GM18861 (cell line): Measurements from ENCODE around the gene PPP4R4.
"Not testable (repeated sequence)": the region's sequence is repeated elsewhere in the genome, so short reads cannot be mapped to it uniquely, and the experiment has no call there.

ENCODE experiments used
- ATAC-seq: cut with Tn5 transposase; IDR thresholded peaks from one replicate; pipeline ENCODE4 v1.9.1; 2021; ENCODE audit not compliant: unreplicated experiment

The PPP4R4 gene

GRCh38 chr14:94175747-94176146 is 1.6 kb downstream of the PPP4R4 start:
- ATAC-seq: no peak

GRCh38 chr14:94176808-94177207 is 2.7 kb downstream of the PPP4R4 start:
- ATAC-seq: no peak

GRCh38 chr14:94177806-94178205 is 3.7 kb downstream of the PPP4R4 start:
- no peak for ATAC-seq

- no peak for ATAC-seq
Measured at GRCh38 chr14:94179244-94179643, 5.1 kb downstream of the PPP4R4 start.

DNA sequence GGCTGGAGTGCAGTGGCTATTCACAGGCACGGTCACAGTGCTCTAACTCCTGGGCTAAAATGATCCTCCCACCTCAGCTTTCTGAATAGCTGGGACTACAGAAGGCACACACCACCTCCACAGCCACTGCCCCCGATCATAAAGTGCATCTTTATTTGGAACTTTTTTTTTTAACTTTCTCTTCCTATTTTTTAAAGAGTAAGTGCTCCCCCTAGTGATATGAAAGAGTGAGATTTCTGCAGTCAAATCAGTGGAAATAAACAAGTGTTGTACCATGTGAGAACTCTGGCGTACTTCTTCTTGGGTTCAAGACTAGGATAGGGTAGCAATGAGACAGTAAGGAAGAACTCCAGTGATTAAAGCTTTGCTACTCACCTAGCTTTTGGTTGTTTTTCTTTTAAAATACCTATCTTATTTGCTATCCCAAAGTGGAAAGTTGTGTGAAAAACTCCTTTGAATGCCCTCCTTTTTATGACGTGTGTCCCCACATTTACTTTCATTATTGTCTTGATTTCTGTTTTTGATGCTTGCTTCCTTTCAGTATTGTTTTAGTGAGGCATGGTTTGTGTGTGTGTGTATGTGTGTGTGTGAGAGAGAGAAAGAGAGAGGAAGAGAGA is 6.6 kb downstream of the PPP4R4 start:
- peak; percentile 38 for ATAC-seq

GRCh38 chr14:94181835-94182234 is 7.7 kb downstream of the PPP4R4 start:
- ATAC-seq: no peak

DNA sequence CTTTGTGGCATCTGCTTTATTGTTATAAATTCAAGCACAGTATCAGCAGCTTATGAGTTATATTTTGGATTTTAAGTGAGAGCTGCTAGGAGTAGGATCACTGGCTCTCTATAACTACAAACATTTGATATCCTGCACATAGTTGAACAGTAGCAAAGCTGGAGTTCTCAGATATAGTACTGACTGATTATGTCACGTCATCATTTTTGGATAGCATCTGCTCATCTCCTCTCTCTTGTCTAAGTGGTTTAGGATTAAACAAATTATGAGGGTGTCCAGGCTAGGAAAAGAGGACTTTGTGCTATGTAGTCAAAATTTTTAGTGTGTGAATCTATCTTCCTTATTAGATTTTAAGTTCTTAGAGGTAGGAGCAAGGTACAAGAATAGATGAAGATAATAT is 18.4 kb downstream of the PPP4R4 start:
- no peak for ATAC-seq

DNA sequence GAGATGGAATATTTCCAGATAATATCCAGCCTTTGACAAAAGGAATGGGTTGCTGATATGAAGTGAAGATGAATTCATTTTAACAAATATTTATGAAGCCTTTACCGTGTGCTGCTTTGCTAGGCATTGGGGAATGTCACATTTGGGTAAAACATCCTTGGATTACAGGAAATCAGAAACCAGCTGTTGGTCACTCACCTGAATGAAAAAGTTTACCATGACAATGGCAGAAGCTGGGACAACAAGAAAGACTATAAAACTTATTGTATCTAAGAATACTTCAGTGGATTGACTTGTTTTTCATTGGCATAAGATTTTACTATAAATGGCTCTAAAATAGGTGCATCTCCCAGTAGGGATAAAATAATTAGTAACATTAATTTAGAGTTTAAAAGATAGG is 19.7 kb downstream of the PPP4R4 start:
- ATAC-seq: no peak

- no peak for ATAC-seq
Measured at GRCh38 chr14:94196057-94196456, 21.9 kb downstream of the PPP4R4 start.

- ATAC-seq: no peak
Measured at GRCh38 chr14:94203473-94204210, 29.5 kb downstream of the PPP4R4 start.

GRCh38 chr14:94213021-94213420 is 38.9 kb downstream of the PPP4R4 start:
- ATAC-seq: no peak

DNA sequence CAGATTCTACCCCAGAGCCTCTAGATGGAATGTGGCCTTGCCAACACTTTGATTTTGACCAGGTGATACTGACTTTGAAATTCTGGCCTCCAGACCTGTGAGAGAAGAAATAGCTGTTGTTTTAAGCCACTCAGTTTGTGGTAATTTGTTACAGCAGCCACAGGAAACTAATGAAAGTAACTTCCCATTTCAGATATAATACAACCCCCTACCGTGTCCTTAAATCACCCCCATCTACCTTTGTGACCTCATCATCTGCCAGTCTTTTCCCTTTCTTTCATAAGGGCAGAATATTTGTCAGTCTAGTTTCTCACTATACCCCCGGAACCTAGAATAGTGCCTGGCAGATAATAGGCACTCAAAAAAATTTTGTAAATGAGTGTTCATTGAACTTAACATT is 39.6 kb downstream of the PPP4R4 start:
- no peak for ATAC-seq

- no peak for ATAC-seq
Measured at GRCh38 chr14:94217116-94217515, 43.0 kb downstream of the PPP4R4 start.

DNA sequence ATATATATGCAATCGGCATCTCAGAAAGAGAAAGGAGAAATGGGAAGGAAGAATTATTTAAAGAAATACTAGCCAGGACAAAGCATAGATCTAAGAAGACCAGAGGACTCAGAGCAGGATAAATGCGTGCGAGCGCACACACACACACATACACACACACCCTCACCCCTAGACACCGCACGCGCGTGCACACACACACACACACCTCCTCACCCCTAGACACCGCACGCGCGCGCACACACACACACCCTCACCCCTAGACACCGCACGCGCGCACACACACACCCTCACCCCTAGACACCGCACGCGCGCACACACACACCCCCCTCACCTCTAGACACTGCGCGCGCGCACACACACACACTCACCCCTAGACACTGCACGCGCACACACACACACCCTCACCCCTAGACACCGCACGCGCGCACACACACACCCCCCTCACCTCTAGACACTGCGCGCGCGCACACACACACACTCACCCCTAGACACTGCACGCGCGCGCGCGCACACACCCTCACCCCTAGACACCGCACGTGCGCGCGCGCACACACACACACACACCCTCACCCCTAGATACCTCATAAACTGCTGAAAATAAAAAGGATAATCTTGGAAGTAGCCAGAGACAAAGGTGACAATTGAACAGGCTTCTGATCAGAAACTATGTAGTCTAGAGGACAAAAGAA is 44.2 kb downstream of the PPP4R4 start:
- not testable (repeated sequence) for ATAC-seq

GRCh38 chr14:94224040-94224439 is 49.9 kb downstream of the PPP4R4 start:
- no peak for ATAC-seq

- ATAC-seq: no peak
Measured at GRCh38 chr14:94225460-94226378, 51.6 kb downstream of the PPP4R4 start.

DNA sequence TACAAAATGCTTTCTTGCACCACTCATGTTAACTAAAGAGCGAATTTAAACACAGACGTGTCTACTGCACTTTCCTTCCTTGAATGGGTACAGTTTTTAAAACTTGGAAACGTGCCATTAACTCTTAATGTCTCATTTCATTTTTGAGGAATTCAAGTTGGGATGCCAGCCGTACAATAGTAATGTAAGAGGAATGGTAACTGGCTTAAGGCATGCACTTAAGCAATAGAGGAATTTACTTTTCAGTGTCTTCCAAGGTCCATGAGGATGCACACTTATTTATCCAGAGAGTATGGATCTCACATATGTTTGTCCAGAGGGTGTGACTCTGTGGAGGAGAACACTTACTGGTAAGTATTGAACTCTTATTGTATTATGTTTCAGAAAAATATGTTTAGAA is 52.9 kb downstream of the PPP4R4 start:
- ATAC-seq: no peak

DNA sequence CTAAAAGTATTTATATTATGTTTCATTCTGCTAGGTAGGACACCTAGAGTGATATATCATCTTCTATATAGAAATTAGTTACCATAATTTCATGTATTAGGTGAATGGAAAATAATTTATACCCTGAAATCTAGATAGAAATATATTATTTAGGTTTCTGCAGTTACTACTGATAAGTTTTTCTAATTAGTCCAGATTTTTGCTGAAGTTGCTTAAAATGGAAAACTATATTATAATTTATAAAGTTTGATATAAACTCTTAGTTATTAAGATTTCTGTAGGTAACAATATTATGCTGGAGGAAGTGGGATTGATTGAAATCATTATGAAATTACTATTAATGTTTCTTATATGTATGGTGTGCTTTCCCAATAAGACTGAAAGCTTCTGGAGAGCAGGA is 62.9 kb downstream of the PPP4R4 start:
- ATAC-seq: no peak

DNA sequence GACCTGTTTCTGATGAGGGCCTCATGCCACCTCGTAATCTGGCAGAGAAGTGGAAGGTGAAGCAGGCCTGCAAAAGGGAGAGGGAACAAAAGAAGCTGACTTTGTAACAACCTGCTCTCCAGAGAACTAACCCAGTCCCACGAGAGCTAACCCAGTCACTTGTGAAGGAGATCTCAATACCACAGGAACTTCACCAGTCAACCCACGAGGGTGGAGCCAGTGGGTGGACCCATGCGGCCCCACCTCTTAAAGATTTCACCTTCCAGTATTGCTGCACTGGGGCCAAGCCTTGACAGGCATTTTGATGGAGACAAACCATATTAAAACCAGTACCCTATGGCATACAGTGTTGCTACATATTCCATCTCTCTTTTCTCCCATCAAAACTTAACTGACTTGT is 63.9 kb downstream of the PPP4R4 start:
- no peak for ATAC-seq

GRCh38 chr14:94239406-94239805 is 65.3 kb downstream of the PPP4R4 start:
- ATAC-seq: no peak

- no peak for ATAC-seq
Measured at GRCh38 chr14:94244182-94244581, 70.1 kb downstream of the PPP4R4 start.
